GM21723 (cell line): ENCODE measurements around the gene GABBR2.

Experiments used
- ATAC-seq: cut with Tn5 transposase; IDR thresholded peaks from one replicate; pipeline ENCODE4 v1.9.1; 2021; ENCODE audit warnings: mild to moderate bottlenecking, moderate library complexity; ENCODE audit not compliant: unreplicated experiment

GABBR2 gene

GRCh38 chr9:98708933-98709911 is at the start of gene GABBR2:
Gene GABBR2, minus strand, starts transcription at chr9:98708935. Its CDS starts 198 bp downstream, at chr9:98708737.
- ATAC-seq = no peak

DNA sequence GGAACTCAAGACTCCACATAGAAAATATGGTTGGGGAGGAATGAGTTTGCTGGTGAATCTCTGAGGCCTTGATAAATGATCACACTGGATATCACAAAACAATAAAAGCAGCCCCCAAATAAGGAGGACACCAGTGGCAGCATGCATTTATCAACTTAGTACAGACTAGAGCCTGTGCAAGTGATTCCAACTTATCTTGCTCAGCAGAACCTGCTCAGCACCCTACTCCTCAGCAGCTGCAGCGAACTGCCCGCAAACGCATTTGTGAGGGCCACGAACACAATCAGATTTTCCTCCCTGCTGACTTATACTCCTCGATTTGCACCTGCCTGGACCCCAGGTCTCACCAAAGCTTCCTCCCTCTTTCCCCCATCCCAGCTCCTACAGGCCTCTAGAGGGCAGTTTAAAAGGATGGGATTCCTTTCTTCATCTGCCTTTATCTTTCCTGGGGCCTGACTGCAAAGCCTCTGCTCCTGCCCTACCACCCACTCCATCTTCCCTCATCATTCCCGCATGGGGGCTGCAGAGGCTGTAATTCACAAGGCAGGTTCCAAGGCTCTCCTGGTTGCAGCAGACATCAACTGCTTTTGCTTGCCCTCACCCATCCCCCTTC is 46.4 kb upstream of the GABBR2 start:
- no peak for ATAC-seq

DNA sequence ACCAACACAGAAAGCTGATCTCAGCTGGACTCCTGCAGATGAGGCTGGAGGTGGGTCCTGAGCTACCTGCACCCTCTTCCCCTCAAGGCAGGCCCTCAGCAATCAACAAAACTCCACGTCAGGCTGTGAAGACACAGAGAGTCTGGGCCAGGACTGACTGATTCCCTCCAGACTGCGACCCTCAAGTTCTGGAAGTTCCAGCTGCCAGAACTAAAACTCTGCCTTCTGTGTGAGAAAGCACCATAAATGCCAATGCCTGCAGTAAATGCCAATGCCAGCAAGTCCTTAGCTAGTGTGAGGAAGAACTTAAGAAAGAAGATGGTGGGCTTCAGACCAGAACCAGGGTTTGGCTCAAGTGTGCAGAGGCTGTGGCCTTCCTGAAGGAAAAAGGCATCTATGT is 42.5 kb upstream of the GABBR2 start:
- ATAC-seq = no peak

DNA sequence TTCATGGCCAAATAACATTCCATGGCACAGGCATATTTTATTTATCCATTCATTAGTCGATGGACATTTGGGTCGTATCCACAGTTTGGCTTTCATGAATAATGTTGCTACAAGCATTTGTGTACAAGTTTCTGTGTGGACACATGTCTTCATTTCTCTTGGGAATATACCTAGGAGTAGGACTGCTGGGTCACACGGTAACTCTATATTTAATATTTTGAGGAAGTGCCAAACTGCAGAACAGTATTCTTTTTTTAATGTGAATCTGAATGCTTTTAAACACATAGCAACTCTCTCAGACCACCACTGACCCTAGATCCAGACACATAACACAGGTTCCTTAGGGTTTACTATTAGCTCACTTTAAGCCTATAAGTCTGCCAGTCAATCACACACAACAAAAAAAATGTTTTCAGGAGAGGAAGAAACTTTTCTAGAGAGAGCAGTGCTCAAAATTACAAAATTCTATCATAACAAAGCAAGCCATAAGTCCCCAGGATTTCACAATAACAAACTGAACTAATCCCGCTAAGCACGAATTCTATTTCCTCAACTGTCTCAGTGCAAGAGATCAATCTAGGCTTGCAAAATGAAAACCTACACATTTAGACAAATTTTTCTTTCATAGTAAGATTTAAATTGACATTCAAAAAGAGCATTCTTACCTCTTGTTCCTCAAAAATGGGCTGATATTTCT is 41.8 kb upstream of the GABBR2 start:
- no peak for ATAC-seq

- no peak for ATAC-seq
Measured at GRCh38 chr9:98747476-98747875, 38.7 kb upstream of the GABBR2 start.

DNA sequence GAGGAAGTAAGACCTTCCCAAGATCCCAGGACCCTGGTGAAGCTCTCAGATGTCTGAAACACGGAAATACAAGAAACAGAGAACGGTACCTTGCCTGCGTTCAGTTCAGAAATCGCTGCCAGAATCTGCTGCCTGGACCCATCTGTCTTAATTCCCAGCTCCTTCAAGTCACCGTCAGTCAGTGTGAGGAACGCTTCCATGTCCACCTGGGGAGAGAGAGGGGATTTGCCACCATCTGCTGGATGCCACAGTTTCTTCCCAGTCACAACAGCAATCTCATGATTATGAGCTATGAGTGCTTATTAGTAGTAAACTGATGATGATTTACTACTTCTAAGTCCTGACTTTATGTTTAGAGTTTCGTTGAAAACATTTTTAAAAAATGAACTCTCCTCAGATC is 36.7 kb upstream of the GABBR2 start:
- no peak for ATAC-seq

GRCh38 chr9:98743818-98744611 is 35.3 kb upstream of the GABBR2 start:
- no peak for ATAC-seq

GRCh38 chr9:98743329-98743728 is 34.6 kb upstream of the GABBR2 start:
- no peak for ATAC-seq

GRCh38 chr9:98742325-98743280 is 33.9 kb upstream of the GABBR2 start:
- no peak for ATAC-seq

GRCh38 chr9:98740226-98740881 is 31.6 kb upstream of the GABBR2 start:
- no peak for ATAC-seq

GRCh38 chr9:98738741-98739140 is 30.0 kb upstream of the GABBR2 start:
- no peak for ATAC-seq

DNA sequence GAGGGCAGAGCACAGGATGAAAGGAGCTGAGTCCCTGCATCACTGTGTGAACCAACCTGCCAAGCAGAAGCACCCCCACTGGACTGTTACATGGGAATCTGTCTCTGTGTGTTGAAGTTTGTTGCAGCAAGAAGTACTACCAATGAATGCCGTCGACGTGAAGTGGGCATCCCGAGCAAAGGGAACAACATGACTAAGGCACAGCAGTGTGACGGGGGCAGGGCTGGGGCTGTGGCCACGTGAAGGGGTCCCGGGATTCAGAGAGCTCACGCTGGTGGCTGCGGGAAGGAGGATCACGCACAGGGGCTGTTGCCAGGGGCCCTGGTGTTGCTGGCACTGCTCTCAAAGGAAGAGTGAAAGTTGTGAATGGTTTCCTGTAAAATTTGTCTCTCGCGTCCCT is 27.5 kb upstream of the GABBR2 start:
- no peak for ATAC-seq

GRCh38 chr9:98732801-98733200 is 24.1 kb upstream of the GABBR2 start:
- no peak for ATAC-seq

GRCh38 chr9:98732091-98732490 is 23.4 kb upstream of the GABBR2 start:
- ATAC-seq = no peak

- ATAC-seq = no peak
Measured at GRCh38 chr9:98730871-98731270, 22.1 kb upstream of the GABBR2 start.

DNA sequence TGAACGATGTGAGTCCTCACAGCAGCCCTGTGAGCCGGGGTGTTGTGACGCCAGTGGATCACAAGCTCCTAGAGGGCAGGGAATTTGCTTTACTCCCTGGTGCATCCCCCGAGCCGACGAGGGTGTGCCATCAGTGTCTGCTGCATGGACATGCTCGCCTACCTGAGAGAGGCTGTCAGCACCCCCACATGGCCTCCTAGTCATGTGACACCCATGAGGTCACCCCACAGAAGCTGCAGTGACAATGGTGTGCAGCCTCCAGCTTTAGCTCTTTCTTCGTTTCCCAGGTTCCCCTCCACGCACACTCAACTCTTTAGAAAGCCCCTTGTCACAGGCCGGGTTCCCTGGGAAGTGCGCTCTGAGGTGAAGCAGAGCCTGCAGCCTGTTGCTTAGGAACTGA is 19.8 kb upstream of the GABBR2 start:
- ATAC-seq = no peak

DNA sequence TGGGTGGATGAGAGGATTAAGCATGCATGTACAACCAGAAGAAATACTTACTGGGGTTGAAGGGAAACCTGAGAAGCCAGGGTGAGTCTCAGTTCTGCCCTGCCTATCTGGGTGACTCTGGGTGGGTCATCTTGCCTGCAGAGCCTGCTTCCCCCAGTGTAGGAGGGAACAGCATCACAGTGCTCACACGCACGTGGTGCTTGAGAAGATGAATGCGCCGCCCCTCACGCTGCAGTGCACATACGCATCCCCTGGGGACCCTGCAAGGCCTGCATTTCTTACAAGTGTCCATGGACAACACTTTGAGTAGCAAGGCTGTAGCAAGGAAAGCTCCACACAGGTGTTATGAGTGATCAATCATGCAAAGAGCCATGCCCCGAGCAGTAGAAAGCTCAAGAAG is 18.7 kb upstream of the GABBR2 start:
- no peak for ATAC-seq

DNA sequence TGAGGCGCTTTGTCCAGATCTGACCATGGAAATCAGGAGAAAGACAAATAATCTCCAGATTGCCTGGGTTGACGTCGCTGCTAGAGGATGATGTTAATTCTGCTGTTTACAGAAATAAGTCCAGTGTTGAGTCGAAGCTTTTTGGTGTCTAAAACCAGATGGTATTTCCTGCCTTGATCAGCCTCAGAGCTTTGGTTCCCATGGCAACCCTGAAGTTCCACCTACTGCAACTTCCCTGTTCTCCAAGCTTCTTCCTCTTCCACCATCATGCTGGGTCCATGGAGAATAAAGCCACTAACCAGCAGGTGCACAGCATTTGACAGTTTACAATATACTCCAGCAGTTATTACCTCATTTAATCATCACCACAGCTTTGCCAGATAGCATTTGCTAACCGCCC is 18.0 kb upstream of the GABBR2 start:
- ATAC-seq = no peak
